HEK293 (cell line): ENCODE measurements around the gene HOXC11.
A peak's percentile ranks its signal among the peaks of the same experiment; 100 is the strongest.

ENCODE experiments used
- CTCF ChIA-PET: fragments of 350-600 bp; formaldehyde crosslinking; extraction: SDS; loops from one replicate; lab custom pipeline; 2021; ENCODE audit warnings: antibody characterized with exemption; lab: Yijun Ruan, JAX
- POLR2A ChIA-PET: fragments of 300-600 bp; formaldehyde crosslinking; extraction: SDS; loops from one replicate; lab custom pipeline; 2020; ENCODE audit warnings: antibody characterized with exemption, inconsistent platforms; lab: Yijun Ruan, JAX
- H3K27ac ChIP-seq: fragments of 200-500 bp; sonication (Bioruptor generic); 2 replicates; pipeline ENCODE4 v1.5.1; 2014; ENCODE audit warnings: low read depth, low read length, control low read depth, inconsistent platforms; ENCODE audit errors: extremely low read depth
- H3K36me3 ChIP-seq, 2 experiments: fragments of 200-500 bp in 1 of 2; sonication (Bioruptor generic) in 1 of 2; 1 replicate in 1 of 2; 2 replicates in 1 of 2; pipeline ENCODE4 v1.5.1; 2014 to 2017; ENCODE audit warnings: inconsistent platforms in 2 of 2, low read length in 2 of 2; ENCODE audit not compliant: control insufficient read depth in 2 of 2, insufficient read depth in 1 of 2
- H3K4me1 ChIP-seq: fragments of 200-500 bp; sonication (Bioruptor generic); 2 replicates; pipeline ENCODE4 v1.5.1; 2014; ENCODE audit warnings: mild to moderate bottlenecking, low read length, inconsistent platforms; ENCODE audit not compliant: control insufficient read depth, insufficient read depth
- H3K4me3 ChIP-seq: 2 replicates; pipeline ENCODE4 v1.5.1; 2011; ENCODE audit warnings: low read depth, mild to moderate bottlenecking, control low read depth, low read length, moderate library complexity
- H3K9me3 ChIP-seq: fragments of 200-500 bp; sonication (Bioruptor generic); 2 replicates; pipeline ENCODE4 v1.5.1; 2014; ENCODE audit warnings: low read depth, low read length, inconsistent platforms; ENCODE audit not compliant: control insufficient read depth, insufficient read depth
- IKZF3 ChIP-seq: fragments of 450-650 bp; IDR thresholded peaks from 2 replicates; pipeline ENCODE4 v1.5.0; 2018; ENCODE audit warnings: missing biosample characterization, mild to moderate bottlenecking, missing genetic modification characterization, moderate library complexity
- KLF10 ChIP-seq: fragments of 450-650 bp; IDR thresholded peaks from 2 replicates; pipeline ENCODE4 v1.5.1; 2018; ENCODE audit warnings: missing biosample characterization, mild to moderate bottlenecking, missing genetic modification characterization
- KLF16 ChIP-seq: fragments of 450-650 bp; formaldehyde crosslinking; IDR thresholded peaks from 2 replicates; pipeline ENCODE4 v1.5.1; 2017; ENCODE audit warnings: missing biosample characterization, missing genetic modification characterization
- KLF9 ChIP-seq: fragments of 450-650 bp; formaldehyde crosslinking; IDR thresholded peaks from 2 replicates; pipeline ENCODE4 v1.5.1; 2016; ENCODE audit warnings: missing biosample characterization, missing genetic modification characterization, low read depth
- PATZ1 ChIP-seq: fragments of 450-650 bp; formaldehyde crosslinking; IDR thresholded peaks from 2 replicates; pipeline ENCODE4 v1.5.1; 2016; ENCODE audit warnings: missing biosample characterization, missing genetic modification characterization
- PBX3 ChIP-seq: sonication (generic); formaldehyde crosslinking; IDR thresholded peaks from 2 replicates; pipeline ENCODE4 v1.8.1; 2022; ENCODE audit warnings: mild to moderate bottlenecking, moderate library complexity, missing genetic modification reagents
- PRDM1 ChIP-seq: fragments of 450-650 bp; formaldehyde crosslinking; IDR thresholded peaks from 2 replicates; pipeline ENCODE4; 2016; ENCODE audit warnings: missing biosample characterization, missing genetic modification characterization
- PRDM4 ChIP-seq: fragments of 450-650 bp; formaldehyde crosslinking; IDR thresholded peaks from 2 replicates; pipeline ENCODE4 v1.5.1; 2017; ENCODE audit warnings: missing biosample characterization, missing genetic modification characterization
- SALL2 ChIP-seq: fragments of 450-650 bp; formaldehyde crosslinking; IDR thresholded peaks from 2 replicates; pipeline ENCODE4 v1.5.0; 2017; ENCODE audit warnings: missing biosample characterization, mild to moderate bottlenecking, missing genetic modification characterization, borderline replicate concordance
- TRIM28 ChIP-seq: IDR thresholded peaks from 2 replicates; pipeline ENCODE4 v1.6.1; 2011; ENCODE audit warnings: low read length, control low read depth, borderline replicate concordance
- ZBTB48 ChIP-seq: fragments of 450-650 bp; formaldehyde crosslinking; IDR thresholded peaks from 2 replicates; pipeline ENCODE4 v1.5.1; 2016; ENCODE audit warnings: missing biosample characterization, missing genetic modification characterization
- ZEB2 ChIP-seq: fragments of 450-650 bp; formaldehyde crosslinking; IDR thresholded peaks from 2 replicates; pipeline ENCODE4 v1.5.1; 2016; ENCODE audit warnings: missing biosample characterization, missing genetic modification characterization
- ZFHX2 ChIP-seq: fragments of 450-650 bp; formaldehyde crosslinking; conservative IDR thresholded peaks from 2 replicates; pipeline ENCODE4 v1.5.1; 2016; ENCODE audit warnings: missing biosample characterization, missing genetic modification characterization
- ZFP41 ChIP-seq: fragments of 450-650 bp; formaldehyde crosslinking; IDR thresholded peaks from 2 replicates; pipeline ENCODE4 v1.5.1; 2016; ENCODE audit warnings: missing biosample characterization, missing genetic modification characterization, borderline replicate concordance
- ZNF140 ChIP-seq: fragments of 450-650 bp; formaldehyde crosslinking; IDR thresholded peaks from 2 replicates; pipeline ENCODE4 v1.5.1; 2016; ENCODE audit warnings: missing biosample characterization, missing genetic modification characterization
- ZNF274 ChIP-seq, 2 experiments: fragments of 200-500 bp in 1 of 2; fragments of 450-650 bp in 1 of 2; sonication (Bioruptor generic) in 1 of 2; formaldehyde crosslinking in 1 of 2; IDR thresholded peaks; 2 replicates each; pipeline versions ENCODE4 v1.5.1 to v1.6.1; 2014 to 2016; ENCODE audit warnings: borderline replicate concordance in 1 of 2, inconsistent platforms in 1 of 2, low read length in 1 of 2, missing biosample characterization in 1 of 2, missing genetic modification characterization in 1 of 2
- ZNF280C ChIP-seq: fragments of 450-650 bp; formaldehyde crosslinking; IDR thresholded peaks from 2 replicates; pipeline ENCODE4 v1.5.1; 2016; ENCODE audit warnings: missing biosample characterization, missing genetic modification characterization
- ZNF341 ChIP-seq: fragments of 450-650 bp; formaldehyde crosslinking; IDR thresholded peaks from 2 replicates; pipeline ENCODE4; 2016; ENCODE audit warnings: low read depth, missing biosample characterization, missing genetic modification characterization
- ZNF366 ChIP-seq: fragments of 450-650 bp; formaldehyde crosslinking; conservative IDR thresholded peaks from 2 replicates; pipeline ENCODE4 v1.5.1; 2016; ENCODE audit warnings: missing biosample characterization, missing genetic modification characterization
- ZNF416 ChIP-seq: fragments of 450-650 bp; formaldehyde crosslinking; IDR thresholded peaks from 2 replicates; pipeline ENCODE4 v1.5.1; 2016; ENCODE audit warnings: missing biosample characterization, missing genetic modification characterization
- ZNF501 ChIP-seq: fragments of 450-650 bp; formaldehyde crosslinking; IDR thresholded peaks from 2 replicates; pipeline ENCODE4 v1.5.1; 2016; ENCODE audit warnings: missing biosample characterization, missing genetic modification characterization
- ZNF555 ChIP-seq: fragments of 450-650 bp; formaldehyde crosslinking; conservative IDR thresholded peaks from 2 replicates; pipeline ENCODE4 v1.5.1; 2017; ENCODE audit warnings: missing biosample characterization, mild to moderate bottlenecking, missing genetic modification characterization, inconsistent platforms
- ZNF600 ChIP-seq: fragments of 450-650 bp; formaldehyde crosslinking; IDR thresholded peaks from 2 replicates; pipeline ENCODE4 v1.5.1; 2016; ENCODE audit warnings: missing biosample characterization, missing genetic modification characterization
- ZNF624 ChIP-seq: fragments of 450-650 bp; formaldehyde crosslinking; IDR thresholded peaks from 2 replicates; pipeline ENCODE4 v1.5.1; 2017; ENCODE audit warnings: missing biosample characterization, missing genetic modification characterization
- ZNF660 ChIP-seq: fragments of 450-650 bp; IDR thresholded peaks from 2 replicates; pipeline ENCODE4 v1.5.1; 2018; ENCODE audit warnings: missing biosample characterization, mild to moderate bottlenecking, missing genetic modification characterization
- ZNF664 ChIP-seq: fragments of 450-650 bp; formaldehyde crosslinking; IDR thresholded peaks from 2 replicates; pipeline ENCODE4 v1.5.1; 2016; ENCODE audit warnings: missing biosample characterization, missing genetic modification characterization
- ZNF768 ChIP-seq: fragments of 450-650 bp; formaldehyde crosslinking; IDR thresholded peaks from 2 replicates; pipeline ENCODE4 v1.5.1; 2018; ENCODE audit warnings: missing biosample characterization, mild to moderate bottlenecking, missing genetic modification characterization

Gene HOXC11

GRCh38 chr12:54002915-54003389 is 30.0 kb downstream of the HOXC11 start:
- no peaks in the 10 kb centered on the region for H3K9me3 ChIP-seq
- no peak overlapping the region for H3K4me3 ChIP-seq
- POLR2A ChIA-PET = interaction anchor here (0.8 kb wide), 1 partner anchor 14 kb away, joined by 3 read pairs; no protein-coding TSS in a partner anchor
- CTCF ChIA-PET = interaction anchor here (1.0 to 7.9 kb wide), 7 partner anchors 16 to 212 kb away, joined by 3 to 111 read pairs (median 36); partner anchors contain the start of gene HOXC10
- TF ChIP-seq ZNF660 (tag by site-specific recombination) (no peak), ZNF768 (tag by site-specific recombination) (no peak), ZNF600 (tag by site-specific recombination) (peak; percentile 64; the same call in 1 of the 2 replicates), PATZ1 (tag by site-specific recombination) (0 out of 2 replicates have a peak, but pooled peaks have one; percentile 18), ZNF366 (tag by site-specific recombination) (0 out of 2 replicates have a peak, but pooled peaks have one; percentile 16)
- H3K27ac ChIP-seq = peak overlapping the region; percentile 99; the same call in 1 of the 2 replicates
- peaks cover 8 to 15% of the 10 kb centered on the region in 2 experiments; a peak in 2 of 3 replicates for H3K36me3 ChIP-seq
- H3K4me1 ChIP-seq = peaks cover 38% of the 10 kb centered on the region

GRCh38 chr12:54003625-54004024 is 30.7 kb downstream of the HOXC11 start:
- Histone ChIP-seq H3K4me3 (no peak overlapping the region), H3K36me3 (peaks cover 8 to 15% of the 10 kb centered on the region in 2 experiments; a peak in 2 of 3 replicates), H3K9me3 (no peaks in the 10 kb centered on the region), H3K27ac (no peak overlapping the region), H3K4me1 (peaks cover 36% of the 10 kb centered on the region)
- POLR2A ChIA-PET = interaction anchor here (0.8 kb wide), 1 partner anchor 14 kb away, joined by 3 read pairs; no protein-coding TSS in a partner anchor
- CTCF ChIA-PET = interaction anchor here (0.6 to 7.9 kb wide), 8 partner anchors 14 to 302 kb away, joined by 3 to 111 read pairs (median 29); partner anchors contain the start of gene HOXC10
- TF ChIP-seq ZNF664 (no peak), ZNF624 (tag by site-specific recombination) (0 out of 2 replicates have a peak, but pooled peaks have one; percentile 19), ZEB2 (tag by site-specific recombination) (no peak), ZNF501 (tag by site-specific recombination) (no peak), ZNF140 (tag by site-specific recombination) (no peak), ZNF280C (tag by site-specific recombination) (no peak), IKZF3 (tag by site-specific recombination) (peak; percentile 65; the same call in 1 of the 2 replicates), ZNF416 (tag by site-specific recombination) (no peak), PRDM4 (no peak), ZNF600 (tag by site-specific recombination) (peak; percentile 41; the same call in 1 of the 2 replicates), KLF10 (tag by site-specific recombination) (peak; percentile 75), SALL2 (no peak), KLF9 (tag by site-specific recombination) (peak; percentile 80), ZNF274 (IDR thresholded peaks at IDR 0.05; ENCODE audit: low read length) (no peak), ZNF274 (tag by site-specific recombination; IDR thresholded peaks at IDR 0.05; ENCODE audit: borderline replicate concordance) (no peak), ZBTB48 (peak; percentile 82), PBX3 (CRISPR knock-in tag) (no peak), TRIM28 (no peak), ZNF341 (tag by site-specific recombination) (peak; percentile 54), ZFHX2 (tag by site-specific recombination) (0 out of 2 replicates have a peak, but pooled peaks have one; percentile 17), ZFP41 (tag by site-specific recombination) (no peak), PRDM1 (peak; percentile 77; the same call in 1 of the 2 replicates), ZNF555 (no peak), KLF16 (tag by site-specific recombination) (no peak)
